GM19099 (cell line): ENCODE results near the gene SYT13.

Source experiments
- POLR2A ChIP-seq: IDR thresholded peaks from 3 replicates; pipeline ENCODE4 v1.6.1; 2011; ENCODE audit warnings: low read depth; ENCODE audit not compliant: insufficient read length; ENCODE audit errors: extremely low read depth

SYT13 gene

GRCh38 chr11:45205978-45206377 lies 80.2 kb downstream of the SYT13 start:
- TF ChIP-seq POLR2A, result no peak

GRCh38 chr11:45204761-45205160 lies 81.4 kb downstream of the SYT13 start:
- TF ChIP-seq POLR2A, result no peak

- no peak for TF ChIP-seq POLR2A
These were observed 92.4 kb downstream of the SYT13 start for GRCh38 chr11:45193695-45194094.
